ENCODE data around the gene CRYAA. TPM values are rescaled to one million over a fixed set of nuclear protein-coding genes. Genes with fewer than 3 reads are reported as not detected.
A peak's percentile ranks its signal among the peaks of the same experiment; 100 is the strongest.
"Not testable (repeated sequence)": the region's sequence is repeated elsewhere in the genome, so short reads cannot be mapped to it uniquely, and the experiment has no call there.

Gene CRYAA
- total and polyA plus RNA-seq, 8 donors: 0.14 TPM; not detected in 7

- H3K9me3 ChIP-seq; H3K36me3 ChIP-seq; H3K4me3 ChIP-seq; intact Hi-C loops (cut with DNase I); H3K4me1 ChIP-seq; ATAC-seq; DNase-seq; H3K27me3 ChIP-seq; H3K27ac ChIP-seq: not testable (repeated sequence)
These were observed 4.0 kb upstream of the CRYAA start for GRCh38 chr21:43164823-43165222.

GRCh38 chr21:43165734-43166133, 3.1 kb upstream of the CRYAA start:
- intact Hi-C loops (cut with DNase I); H3K36me3 ChIP-seq; H3K9me3 ChIP-seq; H3K4me3 ChIP-seq; ATAC-seq; H3K27me3 ChIP-seq; H3K27ac ChIP-seq; H3K4me1 ChIP-seq; DNase-seq: not testable (repeated sequence)

- peak; percentile 68 for ATAC-seq
- H3K9me3 ChIP-seq; H3K36me3 ChIP-seq; H3K27me3 ChIP-seq; intact Hi-C loops (cut with DNase I); H3K4me3 ChIP-seq; H3K4me1 ChIP-seq; H3K27ac ChIP-seq: not testable (repeated sequence)
- DNase-seq: peak in 1 of 4 donors; percentile 2
These were observed 550 bp downstream of the CRYAA start for GRCh38 chr21:43169230-43169886.

- H3K27ac ChIP-seq; H3K27me3 ChIP-seq; H3K9me3 ChIP-seq; H3K36me3 ChIP-seq; H3K4me1 ChIP-seq; ATAC-seq; intact Hi-C loops (cut with DNase I); H3K4me3 ChIP-seq: not testable (repeated sequence)
- DNase-seq: peak in 1 of 4 donors; percentile 2
These were observed 1.1 kb downstream of the CRYAA start for GRCh38 chr21:43169891-43170290.

GRCh38 chr21:43172812-43173211, 4.0 kb downstream of the CRYAA start:
- peak in 1 of 4 donors; percentile 8 for DNase-seq
- ATAC-seq; H3K27ac ChIP-seq; H3K27me3 ChIP-seq; H3K36me3 ChIP-seq; intact Hi-C loops (cut with DNase I); H3K4me1 ChIP-seq; H3K4me3 ChIP-seq; H3K9me3 ChIP-seq: not testable (repeated sequence)

GRCh38 chr21:43173438-43173837, 4.6 kb downstream of the CRYAA start:
- DNase-seq: peak in 1 of 4 donors; percentile 29
- ATAC-seq; intact Hi-C loops (cut with DNase I): not testable (repeated sequence)

GRCh38 chr21:43173930-43174329, 5.1 kb downstream of the CRYAA start:
- intact Hi-C loops (cut with DNase I); H3K4me1 ChIP-seq; H3K4me3 ChIP-seq; H3K9me3 ChIP-seq; H3K27ac ChIP-seq; ATAC-seq; H3K27me3 ChIP-seq; H3K36me3 ChIP-seq: not testable (repeated sequence)
- peak in 1 of 4 donors; percentile 11 for DNase-seq

More at GRCh38 chr21:43173438-43173837, 4.6 kb downstream of the CRYAA start:
- H3K27me3 ChIP-seq, H3K4me3 ChIP-seq, H3K9me3 ChIP-seq, H3K36me3 ChIP-seq, H3K27ac ChIP-seq, H3K4me1 ChIP-seq: not testable (repeated sequence)

- H3K36me3 ChIP-seq; ATAC-seq; H3K4me1 ChIP-seq; H3K27ac ChIP-seq; H3K4me3 ChIP-seq; intact Hi-C loops (cut with DNase I); H3K9me3 ChIP-seq; H3K27me3 ChIP-seq: not testable (repeated sequence)
- peak in 1 of 4 donors; percentile 1 for DNase-seq
These were observed 6.2 kb downstream of the CRYAA start for GRCh38 chr21:43174998-43175397.

GRCh38 chr21:43176621-43177020, 7.8 kb downstream of the CRYAA start:
- H3K9me3 ChIP-seq; intact Hi-C loops (cut with DNase I); DNase-seq; H3K27me3 ChIP-seq; H3K4me1 ChIP-seq; H3K36me3 ChIP-seq; H3K27ac ChIP-seq; H3K4me3 ChIP-seq: not testable (repeated sequence)
- ATAC-seq: peak; percentile 89

- H3K36me3 ChIP-seq; H3K9me3 ChIP-seq; H3K27ac ChIP-seq; H3K4me3 ChIP-seq; H3K4me1 ChIP-seq; intact Hi-C loops (cut with DNase I); DNase-seq; H3K27me3 ChIP-seq: not testable (repeated sequence)
- peak; percentile 79 for ATAC-seq
These were observed 8.5 kb downstream of the CRYAA start for GRCh38 chr21:43177043-43177906.

- peak; percentile 36 for ATAC-seq
- H3K27me3 ChIP-seq; H3K27ac ChIP-seq; H3K9me3 ChIP-seq; intact Hi-C loops (cut with DNase I); H3K4me3 ChIP-seq; H3K36me3 ChIP-seq; H3K4me1 ChIP-seq; DNase-seq: not testable (repeated sequence)
These were observed 9.5 kb downstream of the CRYAA start for GRCh38 chr21:43178175-43178826.

- DNase-seq; H3K9me3 ChIP-seq; intact Hi-C loops (cut with DNase I); H3K4me3 ChIP-seq; H3K27me3 ChIP-seq; ATAC-seq; H3K36me3 ChIP-seq; H3K4me1 ChIP-seq; H3K27ac ChIP-seq: not testable (repeated sequence)
These were observed 12.2 kb downstream of the CRYAA start for GRCh38 chr21:43181033-43181432.

- DNase-seq; intact Hi-C loops (cut with DNase I); H3K27ac ChIP-seq; H3K9me3 ChIP-seq; H3K36me3 ChIP-seq; H3K4me1 ChIP-seq; H3K4me3 ChIP-seq; H3K27me3 ChIP-seq; ATAC-seq: not testable (repeated sequence)
These were observed 18.5 kb downstream of the CRYAA start for GRCh38 chr21:43187268-43187667.

All from left lung (tissue), 10 donors.